GM12874 (cell line): ENCODE measurements around the gene FSTL4.

ENCODE experiments used
- TF ChIP-seq, protein P1 (sequence below): IDR thresholded peaks from 2 replicates; pipeline ENCODE4 v1.5.1; 2011; ENCODE audit warnings: low read depth, mild to moderate bottlenecking, control low read depth, low read length, moderate library complexity; ENCODE audit not compliant: insufficient read depth

FSTL4 gene

DNA sequence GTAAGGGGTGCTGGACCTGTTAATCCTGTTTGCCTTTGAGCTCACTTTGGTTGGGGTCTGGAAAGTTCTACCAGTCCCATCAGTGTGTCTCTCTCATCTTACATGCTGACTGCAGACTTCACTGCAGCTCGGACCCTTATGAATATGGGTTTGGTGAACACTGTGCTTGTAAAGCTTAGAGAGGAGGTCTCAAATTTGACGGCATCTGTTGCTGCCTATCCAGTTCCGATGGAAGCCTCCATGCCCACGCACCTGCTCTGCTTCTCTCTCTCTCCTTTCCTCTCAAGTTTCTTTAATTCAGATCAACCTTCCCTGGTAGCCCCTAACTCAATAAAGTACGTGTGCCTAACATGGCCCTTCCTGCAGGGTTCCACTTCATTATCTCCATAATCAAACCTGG lies 342.6 kb downstream of the FSTL4 start:
- TF ChIP-seq, protein P1, sequence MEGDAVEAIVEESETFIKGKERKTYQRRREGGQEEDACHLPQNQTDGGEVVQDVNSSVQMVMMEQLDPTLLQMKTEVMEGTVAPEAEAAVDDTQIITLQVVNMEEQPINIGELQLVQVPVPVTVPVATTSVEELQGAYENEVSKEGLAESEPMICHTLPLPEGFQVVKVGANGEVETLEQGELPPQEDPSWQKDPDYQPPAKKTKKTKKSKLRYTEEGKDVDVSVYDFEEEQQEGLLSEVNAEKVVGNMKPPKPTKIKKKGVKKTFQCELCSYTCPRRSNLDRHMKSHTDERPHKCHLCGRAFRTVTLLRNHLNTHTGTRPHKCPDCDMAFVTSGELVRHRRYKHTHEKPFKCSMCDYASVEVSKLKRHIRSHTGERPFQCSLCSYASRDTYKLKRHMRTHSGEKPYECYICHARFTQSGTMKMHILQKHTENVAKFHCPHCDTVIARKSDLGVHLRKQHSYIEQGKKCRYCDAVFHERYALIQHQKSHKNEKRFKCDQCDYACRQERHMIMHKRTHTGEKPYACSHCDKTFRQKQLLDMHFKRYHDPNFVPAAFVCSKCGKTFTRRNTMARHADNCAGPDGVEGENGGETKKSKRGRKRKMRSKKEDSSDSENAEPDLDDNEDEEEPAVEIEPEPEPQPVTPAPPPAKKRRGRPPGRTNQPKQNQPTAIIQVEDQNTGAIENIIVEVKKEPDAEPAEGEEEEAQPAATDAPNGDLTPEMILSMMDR: no peak

DNA sequence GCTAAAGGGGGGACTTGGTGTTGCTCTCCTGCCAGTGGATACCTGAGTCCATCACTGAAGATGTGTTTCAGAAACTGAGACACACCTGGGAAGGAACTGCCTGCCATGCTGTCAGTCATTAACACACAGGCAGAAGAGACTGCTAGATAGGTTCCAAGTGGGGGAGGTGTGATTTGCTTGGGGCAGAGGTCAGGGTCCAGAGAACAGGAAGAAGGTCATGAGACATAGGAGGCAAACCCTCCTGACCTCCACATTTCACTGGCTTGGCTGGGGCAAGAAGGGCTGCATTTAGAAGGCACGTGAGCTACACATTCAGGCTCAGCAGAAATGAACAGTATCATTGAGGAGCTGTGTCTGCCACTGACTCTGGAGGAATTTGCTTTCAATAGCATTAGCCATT lies 344.7 kb downstream of the FSTL4 start:
- TF ChIP-seq, protein P1: no peak

DNA sequence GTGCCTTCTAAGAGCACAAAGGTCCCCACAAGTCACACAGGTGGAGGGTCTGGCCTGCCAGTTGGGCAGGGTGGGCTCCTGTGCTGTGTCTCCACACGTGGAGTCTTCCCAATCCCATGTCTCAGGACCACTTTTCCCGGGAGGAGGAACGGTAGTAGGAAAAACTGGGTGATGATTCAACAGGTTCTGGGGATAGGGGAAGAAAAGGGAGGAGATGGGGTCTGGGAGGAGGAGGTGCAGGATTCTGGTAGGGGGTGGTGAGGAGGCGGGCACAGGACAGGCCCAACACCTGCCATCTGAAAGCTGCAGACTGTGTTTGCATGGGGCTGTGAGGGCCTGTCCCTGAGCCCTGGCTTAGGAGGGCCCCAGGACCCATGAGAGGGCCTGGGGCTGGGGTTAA lies 345.4 kb downstream of the FSTL4 start:
- TF ChIP-seq, protein P1: no peak

DNA sequence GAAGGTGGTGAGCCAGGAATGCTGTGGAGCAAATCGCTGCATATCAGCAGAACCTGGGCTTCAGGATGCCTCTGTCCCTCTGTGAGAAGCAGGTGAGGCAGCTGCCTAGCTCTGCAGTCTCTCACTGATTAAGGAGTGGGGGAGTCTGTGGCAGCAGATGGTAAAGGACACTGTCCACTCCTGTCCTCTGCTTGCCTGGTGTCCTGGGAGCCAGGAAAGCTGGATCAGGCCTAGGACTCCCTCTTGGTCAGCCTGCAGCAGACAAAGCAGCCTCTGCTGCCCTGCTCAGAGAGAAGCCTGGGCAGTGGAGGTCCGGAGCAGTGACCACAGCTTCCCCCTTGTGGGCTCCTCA lies 345.8 kb downstream of the FSTL4 start:
- TF ChIP-seq, protein P1: no peak

DNA sequence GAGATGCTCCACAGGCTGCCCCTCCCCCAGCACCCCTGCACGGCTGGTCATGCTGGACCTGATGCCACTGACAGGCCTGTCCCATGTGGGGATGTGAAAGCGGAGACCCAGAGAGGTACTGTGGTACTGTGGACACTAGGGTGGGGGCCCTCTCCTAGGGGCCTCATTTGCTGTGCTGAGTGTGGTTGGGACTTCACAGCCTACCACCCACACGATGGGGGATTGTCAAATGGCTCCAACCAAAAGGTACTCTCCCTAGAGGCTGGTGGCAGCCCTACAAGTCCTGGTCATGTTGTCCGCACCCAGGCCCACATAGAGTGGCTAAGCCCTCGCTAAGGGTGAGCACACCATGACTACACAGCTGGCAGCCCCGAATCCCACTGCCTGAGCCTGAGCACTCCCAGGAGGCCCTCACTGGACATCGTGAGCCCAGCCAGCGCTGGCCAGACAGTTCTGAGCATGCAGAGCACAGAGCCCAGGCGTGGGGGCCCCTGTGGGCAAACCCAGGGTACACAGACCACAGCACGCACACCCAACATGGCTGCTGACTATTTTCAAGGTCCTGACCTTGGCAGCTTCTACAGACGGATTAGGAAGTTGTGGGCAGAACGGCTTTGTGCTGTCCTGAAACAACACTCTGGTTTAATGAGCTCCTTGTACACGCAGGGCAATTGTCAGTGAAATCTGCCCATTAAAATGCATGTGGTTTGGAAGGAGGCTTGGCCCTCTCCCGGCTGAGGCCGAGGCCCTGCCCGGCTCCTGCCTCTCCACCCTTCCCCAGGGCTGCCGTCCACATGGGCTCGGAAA lies 346.4 kb downstream of the FSTL4 start:
- TF ChIP-seq, protein P1: no peak

DNA sequence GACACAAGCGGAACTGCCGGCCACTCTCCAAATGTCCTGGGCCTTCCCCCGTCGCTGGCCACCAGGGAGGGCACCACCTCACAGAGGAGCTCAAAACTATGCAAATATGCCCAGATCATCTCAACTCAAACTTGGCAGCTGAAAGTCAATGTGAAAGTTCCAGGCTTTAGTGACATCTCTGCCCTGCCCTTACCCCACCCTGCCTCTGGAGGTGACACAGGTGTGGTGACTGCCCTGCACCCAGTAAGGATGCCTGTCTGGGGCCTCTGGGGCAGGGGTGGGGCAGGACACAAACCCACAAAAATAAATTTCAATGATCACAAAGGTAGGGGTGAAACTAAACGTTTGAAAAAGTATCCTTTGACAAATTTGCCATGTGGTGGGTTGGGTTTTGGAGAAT lies 347.1 kb downstream of the FSTL4 start:
- TF ChIP-seq, protein P1: no peak

DNA sequence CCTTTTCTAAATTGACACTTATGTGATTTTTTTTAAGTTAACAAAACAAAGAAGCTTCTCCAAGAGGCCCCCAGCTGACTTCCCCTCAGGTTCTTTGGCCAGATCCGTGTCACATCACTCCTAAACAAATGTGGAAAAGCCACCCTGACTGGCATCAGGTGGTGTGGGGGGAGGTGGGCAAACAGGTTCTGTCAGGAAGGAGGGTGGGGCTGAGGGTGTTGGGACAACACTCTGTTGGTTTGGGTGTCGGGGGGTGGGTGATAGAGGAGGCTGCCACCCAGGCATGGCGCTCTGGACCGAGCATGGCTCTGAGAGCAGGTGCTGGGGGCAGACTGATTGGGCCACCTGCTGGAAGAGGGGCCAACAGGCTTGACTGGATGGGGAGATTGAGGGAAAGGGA lies 349.7 kb downstream of the FSTL4 start:
- TF ChIP-seq, protein P1: no peak
